NCI-H460 (cell line): Measurements from ENCODE around the gene CALML5. TPM values are rescaled to one million over a fixed set of nuclear protein-coding genes. Genes with fewer than 3 reads are reported as not detected.

Experiments
- DNase-seq: peaks from one replicate; pipeline ENCODE4 v3.0.0-alpha.2; 2016; ENCODE audit warnings: low read depth; ENCODE audit errors: extremely low read depth
- total RNA-seq: library from RNA; depleted of rRNA; stranded (reverse); fragments of >200 nt; shearing (Covaris generic); gene quantifications from 2 replicates; pipeline ENCODE4 v1.2.3, GENCODE V29; 2014

CALML5 gene
- total RNA-seq, 1 experiment from 2014 or later = not detected

DNA sequence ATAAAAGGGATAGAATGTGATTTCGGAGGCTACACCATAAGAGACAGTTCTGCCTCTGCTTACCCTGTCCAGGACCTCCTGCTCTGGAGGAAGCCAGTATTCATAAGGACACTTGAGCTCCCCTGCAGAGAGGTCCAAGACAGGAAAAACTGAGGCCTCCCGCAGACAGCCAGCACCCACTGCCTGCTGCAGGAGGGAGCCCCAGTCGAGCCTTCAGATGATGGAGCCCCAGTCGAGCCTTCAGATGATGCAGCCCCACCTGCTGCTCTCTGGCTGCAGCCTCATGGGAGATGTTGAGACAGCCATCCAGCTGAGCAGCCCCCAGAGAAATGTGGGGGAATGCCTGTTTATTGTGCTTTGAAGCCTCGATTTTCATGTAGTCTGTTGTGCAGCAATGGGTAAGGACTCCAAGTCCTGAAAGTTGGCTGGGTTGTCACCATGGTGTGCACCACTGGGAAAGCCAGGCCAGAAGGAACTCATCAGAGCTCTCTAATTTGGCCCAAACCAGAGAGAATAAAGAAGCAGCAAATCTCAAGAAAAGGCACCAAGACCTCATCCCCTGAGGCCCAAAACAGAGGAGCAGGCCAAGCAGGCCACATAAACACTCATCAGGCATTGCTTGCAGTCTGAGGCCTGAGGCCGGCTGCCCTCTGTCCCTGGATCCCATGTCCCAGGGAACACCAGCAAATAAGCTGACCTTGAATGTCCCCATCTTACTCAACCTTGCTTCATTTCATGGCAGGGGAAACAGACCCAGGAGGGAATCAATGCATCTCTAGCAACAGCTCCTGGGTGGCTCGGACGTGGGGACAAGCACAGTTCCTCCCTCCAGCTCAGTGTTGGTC, 30.9 kb downstream of the CALML5 start:
- DNase-seq = no peak

DNA sequence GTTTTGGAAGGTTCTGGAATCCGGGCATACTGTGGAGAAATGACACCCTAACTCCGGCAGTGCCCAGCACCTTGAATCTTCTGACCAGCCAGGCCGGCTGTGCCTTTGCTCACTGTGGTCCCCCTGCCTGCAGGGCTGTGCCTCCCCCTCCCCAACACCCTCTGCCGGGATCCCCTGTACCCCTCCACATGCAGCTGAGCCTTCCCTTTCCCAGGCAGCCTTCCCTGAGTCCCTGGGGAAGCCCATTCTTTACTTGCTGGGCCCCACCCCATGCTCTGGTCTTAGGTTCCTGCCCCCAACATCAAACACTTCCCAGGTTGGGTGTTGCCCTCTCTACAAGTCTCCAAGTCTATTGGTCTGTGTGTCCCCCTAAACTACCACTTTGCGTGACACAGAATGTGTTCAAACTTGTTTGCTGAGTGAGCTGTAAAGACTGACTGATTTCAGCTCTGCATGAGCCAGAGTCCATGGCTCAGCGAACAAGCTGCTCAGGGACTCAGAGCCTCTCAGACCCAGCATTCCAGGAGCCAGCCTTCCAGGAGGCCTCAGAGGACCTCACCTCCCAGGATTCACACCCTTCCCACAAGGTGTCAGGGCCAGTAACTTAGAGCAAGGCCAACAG, 31.6 kb downstream of the CALML5 start:
- DNase-seq = no peak

DNA sequence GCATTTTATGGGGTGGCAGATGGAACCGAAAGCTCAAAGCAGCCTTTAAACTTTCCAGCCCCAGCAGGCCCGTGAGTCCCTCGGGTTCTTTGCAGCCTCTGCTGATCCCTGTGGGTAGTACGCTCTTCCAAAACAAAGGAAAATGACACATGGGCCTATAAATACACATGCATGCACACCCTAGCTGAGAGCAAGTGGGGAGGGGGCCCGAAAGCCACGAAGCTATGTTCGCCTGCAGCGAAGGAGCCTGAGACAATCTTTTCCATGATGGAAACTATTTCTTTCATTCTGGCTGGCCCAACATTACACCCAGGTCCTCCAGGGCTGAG, 32.2 kb downstream of the CALML5 start:
- no peak for DNase-seq

DNA sequence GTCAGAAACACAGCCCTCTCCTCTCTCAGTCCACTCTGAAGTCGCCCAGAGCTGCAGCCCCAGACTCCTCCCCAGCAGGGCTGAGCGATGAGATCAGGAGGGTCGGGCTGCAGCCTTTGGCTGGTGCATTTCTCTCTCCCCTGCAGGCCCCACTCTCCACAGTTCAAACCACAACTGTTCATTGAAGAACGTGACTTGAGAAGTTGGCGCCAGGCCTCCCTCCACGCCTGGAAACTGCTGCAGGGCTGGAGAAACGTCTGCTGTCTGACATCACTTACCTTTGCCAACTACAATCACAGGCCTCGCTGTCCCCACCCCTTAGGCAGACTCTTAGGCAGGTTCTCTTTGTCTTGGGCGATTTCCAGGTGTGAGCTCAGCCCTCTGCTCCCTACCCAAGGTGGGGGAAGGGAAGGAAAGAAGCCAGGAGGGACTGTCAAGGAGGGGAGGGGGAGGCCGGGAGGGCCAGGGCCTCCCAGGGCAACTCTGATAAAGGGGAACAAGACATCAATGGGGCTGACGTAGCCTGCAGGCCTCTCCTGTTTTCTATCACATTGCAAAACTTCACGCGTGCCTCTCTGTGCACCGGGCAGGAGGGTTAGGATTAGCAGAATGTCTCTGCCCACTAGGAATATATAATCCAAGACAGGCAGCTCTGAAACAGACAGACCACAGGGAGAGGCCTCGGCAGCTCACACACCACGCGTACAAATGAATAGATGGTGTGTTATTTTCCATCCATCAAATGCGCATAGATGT, 32.7 kb downstream of the CALML5 start:
- no peak for DNase-seq

DNA sequence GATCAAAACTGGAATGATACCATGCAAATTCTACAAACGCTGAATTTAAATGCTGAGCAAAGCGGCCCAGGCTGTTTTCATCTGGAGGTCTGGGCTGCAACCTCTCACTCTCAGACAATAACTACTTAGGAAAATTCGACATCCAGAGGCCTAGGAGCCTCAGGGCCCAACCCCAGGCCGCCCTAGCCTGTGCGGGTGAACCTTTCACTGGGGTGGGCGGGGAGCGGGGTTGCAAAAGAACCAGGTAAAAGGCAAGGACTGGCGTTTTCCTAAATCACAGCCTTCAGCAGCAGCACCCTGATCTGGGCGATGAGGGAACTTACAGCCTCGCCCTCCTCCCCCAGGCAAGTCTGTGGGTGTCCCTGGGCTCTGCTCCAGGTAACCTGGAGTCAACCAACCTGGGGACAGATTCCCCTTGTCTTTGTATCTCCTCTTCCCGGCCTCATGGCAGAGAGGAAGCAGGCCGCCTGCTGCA, 33.4 kb downstream of the CALML5 start:
- DNase-seq = no peak

DNA sequence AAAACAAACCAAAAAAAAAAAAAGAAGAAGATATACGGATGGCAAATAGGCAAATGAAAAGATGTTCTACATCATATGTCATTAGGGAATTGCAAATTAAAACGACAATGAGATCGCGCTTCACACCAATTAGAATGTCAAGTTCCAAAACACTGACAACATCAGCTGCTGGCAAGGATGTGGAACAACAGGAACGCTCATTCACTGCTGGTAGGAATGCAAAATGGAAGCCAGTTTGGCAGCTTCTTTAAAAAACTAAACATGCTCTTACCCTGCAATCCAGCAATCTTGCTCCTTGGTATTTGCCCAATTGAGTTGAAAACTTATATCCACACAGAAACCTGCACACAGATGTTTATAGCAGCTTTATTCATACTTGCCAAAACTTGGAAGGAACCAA, 34.8 kb downstream of the CALML5 start:
- no peak for DNase-seq

DNA sequence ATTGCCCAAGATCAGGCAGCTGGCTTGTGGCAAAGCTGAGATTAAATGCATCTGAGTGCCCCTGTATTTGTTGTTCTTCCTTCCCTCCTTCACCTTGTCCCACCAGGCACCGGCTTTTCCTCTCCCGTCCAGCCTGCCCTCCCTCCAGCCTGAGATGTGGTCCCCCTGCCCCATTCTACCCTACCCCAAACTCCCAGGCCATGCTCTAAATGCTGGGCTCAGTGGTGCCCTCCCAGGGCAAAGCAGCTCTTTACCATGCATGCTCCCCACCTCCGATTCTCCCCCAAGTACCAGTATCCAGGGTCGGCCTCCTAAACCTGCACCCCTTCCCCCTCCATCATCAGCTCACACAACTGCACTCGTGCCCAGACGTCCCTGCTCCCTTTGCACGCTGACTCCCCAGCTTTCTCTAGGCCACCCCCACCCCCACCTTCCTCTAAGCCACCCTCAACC, 36.5 kb downstream of the CALML5 start:
- no peak for DNase-seq

DNA sequence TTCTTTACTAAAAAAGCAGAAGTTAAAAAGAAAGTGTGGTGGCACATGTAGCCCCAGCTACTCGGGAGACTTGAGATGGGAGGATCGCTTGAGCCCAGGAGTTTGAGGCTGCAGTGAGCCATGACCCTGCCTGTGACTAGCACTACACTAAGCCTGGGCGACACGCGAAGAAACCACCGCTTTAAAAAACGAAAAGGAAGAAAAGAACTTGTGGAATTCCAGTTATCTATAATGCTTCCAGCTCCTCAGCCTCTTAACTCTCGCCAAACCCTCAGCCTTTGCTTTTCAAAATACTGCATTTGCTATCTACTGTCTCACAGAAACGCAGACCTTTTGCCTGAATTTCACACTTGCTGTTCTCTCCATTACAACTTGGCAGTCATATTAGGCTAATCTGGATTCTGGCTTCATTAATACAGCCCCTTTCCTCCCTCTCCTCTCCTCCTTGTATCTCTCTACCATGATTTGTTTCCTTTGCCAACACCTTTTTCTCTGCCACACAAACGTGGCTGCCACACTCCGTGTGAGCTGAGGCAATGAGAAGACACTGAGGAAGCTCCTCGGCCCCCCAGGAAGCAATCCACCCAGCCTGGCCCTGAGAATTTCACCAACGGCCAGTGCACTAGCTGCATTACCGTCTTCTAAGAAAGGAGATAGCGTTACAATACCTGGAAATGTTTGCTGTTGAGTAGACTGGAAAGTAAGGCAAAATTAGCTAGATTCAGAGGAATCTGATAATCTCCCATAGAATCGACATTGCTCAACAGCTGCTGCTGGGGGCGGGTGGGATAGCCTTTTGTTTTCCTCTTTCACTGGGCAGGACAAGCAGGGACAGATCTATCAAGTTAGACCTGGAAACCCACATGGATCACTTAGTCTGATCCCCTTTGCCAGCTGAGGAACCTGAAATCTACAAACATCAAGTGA, 37.2 kb downstream of the CALML5 start:
- no peak for DNase-seq

DNA sequence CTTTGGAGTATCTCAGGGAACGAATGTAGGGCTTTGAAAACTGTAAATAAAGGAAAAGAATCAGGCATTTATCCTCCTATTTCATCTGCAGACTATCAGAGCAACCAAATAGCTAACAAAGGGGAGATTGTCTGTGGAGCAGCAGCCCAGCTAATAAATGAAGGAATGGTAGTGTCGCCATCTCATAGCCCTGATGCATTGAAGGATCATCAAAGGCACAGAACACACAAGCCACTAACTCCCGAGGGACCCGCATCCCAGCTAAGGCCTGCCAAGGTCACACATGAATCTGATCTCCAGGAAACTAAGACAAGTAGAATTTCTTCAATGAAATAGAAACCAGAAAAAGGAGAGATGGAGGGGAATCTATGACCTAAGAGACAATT, 38.2 kb downstream of the CALML5 start:
- no peak for DNase-seq

DNA sequence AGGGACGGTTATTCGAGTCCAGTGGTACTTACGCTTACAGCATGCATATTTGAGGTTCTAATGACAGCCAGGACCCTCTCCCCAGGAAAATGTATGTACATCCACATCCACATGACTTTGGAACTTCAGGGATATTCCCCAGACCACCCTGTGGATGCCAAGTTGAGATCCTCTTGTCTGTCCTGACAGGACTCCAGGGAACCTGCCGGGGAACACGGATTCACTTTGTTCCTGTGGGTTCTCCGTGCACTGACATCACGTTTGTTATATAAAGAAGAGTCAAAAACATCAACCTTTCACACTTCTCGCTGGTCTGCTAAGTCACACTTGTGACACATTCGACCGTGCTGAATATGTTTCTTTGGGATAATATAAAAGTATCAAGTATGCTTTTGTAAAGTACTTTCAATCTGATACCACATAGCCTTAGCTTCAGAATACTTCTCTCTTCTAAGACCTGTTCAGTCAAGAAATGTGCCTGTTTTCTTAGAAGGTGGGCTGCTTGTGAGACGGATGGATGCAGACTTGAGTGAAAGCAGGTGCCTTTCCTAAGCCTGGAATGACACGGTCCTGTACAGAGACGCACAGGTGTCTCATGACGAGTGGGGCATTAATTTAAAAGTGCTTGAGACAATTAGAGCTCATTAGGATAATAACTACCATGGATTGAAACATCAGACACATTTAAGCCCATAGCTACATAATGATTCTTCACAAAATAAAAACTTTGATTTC, 38.7 kb downstream of the CALML5 start:
- DNase-seq = no peak

DNA sequence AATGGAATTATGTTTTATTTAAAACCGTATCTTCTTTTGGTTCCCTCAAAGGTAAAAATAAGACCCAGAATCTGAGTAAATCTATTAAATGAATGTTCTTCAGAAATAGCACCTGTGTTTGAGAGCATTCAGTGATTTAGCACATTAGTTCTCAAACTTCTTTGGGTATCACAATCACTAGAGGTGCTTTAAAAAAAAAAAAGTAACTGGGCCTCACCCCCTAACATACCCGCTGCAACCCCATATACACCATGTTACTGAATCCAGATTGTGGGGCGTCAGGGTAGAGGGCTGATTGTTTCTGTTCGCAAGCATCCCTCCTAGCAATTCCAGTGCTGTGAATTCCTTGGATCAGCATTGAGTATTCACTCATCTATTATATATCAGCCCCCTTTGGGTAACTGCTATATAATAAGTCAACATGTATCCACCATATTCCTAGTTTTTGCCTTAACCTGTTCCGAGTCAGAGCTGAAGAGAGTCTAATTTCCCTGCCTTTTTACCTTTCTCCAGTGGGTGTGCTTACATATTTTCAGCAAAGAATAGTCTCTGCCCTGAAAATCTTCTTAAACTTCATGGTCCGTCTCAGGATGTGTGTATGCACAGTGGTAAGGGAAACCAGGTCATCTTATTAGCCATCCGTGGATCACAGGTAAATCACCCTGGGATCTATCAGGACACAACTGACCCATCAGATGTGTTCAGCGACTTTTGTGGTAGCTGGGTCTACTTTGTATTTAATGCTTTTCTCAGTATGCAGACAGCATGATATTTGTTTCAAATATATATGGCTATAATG, 40.2 kb downstream of the CALML5 start:
- DNase-seq = no peak

DNA sequence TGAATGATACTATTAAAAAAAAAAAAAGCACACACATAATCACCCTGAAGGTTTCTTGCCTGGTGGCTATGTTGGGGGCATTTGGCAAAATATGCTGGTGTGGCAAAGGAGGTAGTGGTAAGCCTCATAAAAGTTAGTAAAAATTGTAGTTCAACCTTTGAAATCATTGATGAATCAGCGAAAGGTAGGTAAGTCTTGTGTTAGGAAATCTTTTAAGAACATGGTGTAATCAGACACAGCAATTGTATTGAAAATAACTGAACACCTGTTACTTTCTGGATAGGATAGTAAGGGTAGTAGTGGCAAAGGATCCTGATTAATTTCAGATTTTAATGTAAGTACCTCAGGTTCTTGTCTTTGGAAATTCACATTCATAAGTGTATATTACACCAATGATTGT, 40.9 kb downstream of the CALML5 start:
- DNase-seq = no peak

DNA sequence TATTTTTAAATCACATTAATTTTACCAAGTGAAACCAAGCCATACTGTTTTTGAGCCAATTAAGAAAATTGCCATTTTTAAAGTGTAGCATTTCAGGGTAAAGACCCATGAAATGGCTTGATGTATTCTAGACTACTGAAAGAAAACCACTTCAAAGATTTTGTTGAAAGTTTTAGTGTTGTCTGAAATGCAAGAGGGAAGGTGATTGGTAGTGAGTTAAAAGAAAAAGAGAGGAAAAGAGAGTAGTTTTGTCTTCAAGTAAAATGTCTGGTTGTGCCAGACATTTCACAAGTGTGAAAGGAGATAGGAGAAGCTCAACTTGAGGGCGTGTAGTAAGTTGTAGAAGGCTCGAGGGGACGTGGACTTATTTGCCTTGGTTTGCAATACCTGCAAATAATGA, 41.6 kb downstream of the CALML5 start:
- DNase-seq = no peak

DNA sequence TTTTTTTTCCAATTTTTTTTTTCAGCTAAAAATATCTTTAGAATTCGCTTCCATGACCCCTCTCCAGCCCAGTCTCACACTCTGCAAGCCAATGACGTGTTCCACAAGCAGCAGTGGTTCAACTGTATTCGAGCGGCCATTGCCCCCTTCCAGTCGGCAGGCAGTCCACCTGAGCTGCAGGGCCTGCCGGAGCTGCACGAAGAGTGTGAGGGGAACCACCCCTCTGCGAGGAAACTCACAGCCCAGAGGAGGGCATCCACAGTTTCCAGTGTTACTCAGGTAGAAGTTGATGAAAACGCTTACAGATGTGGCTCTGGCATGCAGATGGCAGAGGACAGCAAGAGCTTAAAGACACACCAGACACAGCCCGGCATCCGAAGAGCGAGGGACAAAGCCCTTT, 42.8 kb downstream of the CALML5 start:
- DNase-seq = no peak

DNA sequence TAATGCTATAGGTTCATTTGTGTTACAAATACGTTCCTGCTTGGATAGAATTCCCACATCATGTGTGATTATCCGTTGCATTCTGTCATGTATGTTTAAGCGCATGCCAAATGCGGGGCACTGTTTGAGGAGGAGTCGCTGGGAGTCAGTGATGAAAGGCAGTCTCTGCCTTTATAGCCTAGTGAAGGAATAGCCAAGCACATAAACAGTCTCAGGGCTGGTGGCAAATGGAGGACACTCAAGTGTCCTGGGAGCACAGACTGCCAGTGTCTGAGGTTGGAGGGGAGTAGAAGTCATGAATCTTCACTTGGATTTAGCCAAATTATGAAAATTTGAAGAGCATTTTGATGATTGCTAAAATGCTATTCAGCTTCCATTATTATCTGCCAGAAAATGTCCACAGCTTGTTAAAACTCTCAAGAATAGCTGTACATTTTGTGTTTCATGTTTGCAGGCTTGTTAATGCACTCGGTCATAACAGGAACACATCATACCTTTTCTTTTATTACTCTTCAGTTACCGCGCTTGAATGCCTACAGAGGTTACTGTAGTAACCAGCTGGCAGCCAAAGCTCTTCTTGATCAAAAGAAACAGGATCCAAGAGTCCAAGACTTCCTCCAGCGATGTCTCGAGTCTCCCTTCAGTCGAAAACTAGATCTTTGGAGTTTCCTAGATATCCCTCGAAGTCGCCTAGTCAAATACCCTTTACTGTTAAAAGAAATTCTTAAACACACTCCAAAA, 45.5 kb downstream of the CALML5 start:
- DNase-seq = no peak

DNA sequence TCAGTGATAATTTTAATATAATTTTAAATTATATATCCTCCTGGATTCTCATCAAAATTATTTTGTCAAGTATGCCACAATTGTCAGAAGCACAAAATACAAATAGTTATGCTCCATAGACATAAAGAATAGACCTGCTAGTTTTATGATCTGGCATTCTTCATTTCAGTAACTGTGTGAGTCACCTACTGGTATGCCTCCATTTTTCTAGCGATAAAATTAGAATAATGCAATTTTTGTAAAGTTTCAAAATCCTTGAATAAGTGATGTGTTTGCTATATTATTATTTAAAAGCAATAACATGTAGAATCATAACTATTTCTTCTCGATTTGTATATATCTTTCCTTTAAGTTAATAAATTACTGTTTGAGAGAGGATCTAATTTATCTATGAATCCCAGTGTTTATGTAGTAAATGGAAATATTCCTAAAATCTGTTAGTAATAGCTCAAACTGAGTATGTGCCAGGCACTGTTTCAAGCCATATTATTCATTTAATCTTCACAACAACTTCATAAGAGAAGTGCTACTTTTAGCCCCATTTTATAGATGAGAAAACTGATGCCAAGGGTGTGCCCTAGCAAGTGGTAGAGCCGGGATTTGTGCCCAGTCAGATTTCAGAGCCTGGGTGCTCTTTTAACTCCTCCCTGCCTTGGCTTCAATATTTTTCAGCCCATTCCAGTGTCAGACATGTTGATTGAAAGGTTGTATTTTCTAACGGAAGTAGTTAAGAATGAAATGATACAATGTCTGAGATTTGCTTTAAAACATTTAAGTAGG, 48.6 kb downstream of the CALML5 start:
- DNase-seq = no peak

DNA sequence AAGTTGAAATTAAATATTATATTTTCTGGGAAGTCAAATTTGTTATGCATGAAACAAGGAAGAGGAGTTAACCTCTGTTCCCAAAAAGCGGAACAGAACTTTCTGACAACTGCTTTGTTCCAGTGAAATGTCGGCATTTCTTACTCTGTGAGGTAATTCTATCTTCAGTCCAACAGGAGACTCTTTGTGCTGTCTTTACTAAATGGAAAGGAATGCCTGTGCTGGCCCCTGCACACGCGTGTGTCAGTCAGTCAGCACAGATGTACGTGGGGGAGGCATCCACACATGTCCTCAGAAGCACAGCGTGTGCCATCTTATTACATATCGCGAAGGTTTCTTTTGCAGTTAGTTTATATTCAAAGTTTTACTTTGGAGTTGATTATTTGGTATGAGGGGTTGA, 49.5 kb downstream of the CALML5 start:
- DNase-seq = no peak

DNA sequence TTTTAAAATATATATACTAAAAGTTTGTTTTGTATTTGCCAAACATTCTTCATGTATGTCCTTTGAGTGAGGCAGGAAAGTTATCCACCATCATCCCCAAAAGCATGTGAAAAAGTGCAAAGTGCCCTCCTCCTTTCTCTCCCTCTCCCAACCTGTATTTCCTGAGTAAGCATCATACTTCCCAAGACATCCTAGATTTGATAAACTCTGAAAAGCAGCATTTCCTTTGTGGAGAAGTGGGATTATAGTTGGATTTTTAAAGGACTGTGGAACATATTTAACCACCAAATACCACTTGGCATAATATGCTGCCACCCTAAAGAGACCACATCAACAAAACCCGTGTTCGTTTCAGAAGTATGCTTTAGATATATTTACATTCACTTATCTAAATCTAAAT, 50.1 kb downstream of the CALML5 start:
- no peak for DNase-seq
